Sigmoid colon (tissue), 7 donors: Measurements from ENCODE around the gene PTRH2. TPM values are rescaled to one million over a fixed set of nuclear protein-coding genes. Genes with fewer than 3 reads are reported as not detected.

Source experiments
- DNase-seq: peaks from one replicate; pipeline ENCODE4 v3.0.0-alpha.2; 2019
- H3K27ac ChIP-seq, 4 donors: fragments of 200-600 bp; sonication (generic); one replicate each; pipeline ENCODE4 v1.5.1; 2016 to 2019; ENCODE audit warnings: mild to moderate bottlenecking in 1 of 4
- H3K27me3 ChIP-seq, 3 donors: fragments of 200-600 bp; sonication (generic); one replicate each; pipeline ENCODE4 v1.5.1; 2019; ENCODE audit warnings: mild to moderate bottlenecking in 1 of 3
- H3K36me3 ChIP-seq, 4 donors: fragments of 200-600 bp; sonication (generic); one replicate each; pipeline ENCODE4 v1.5.1; 2016 to 2019
- H3K4me1 ChIP-seq, 4 donors: fragments of 200-600 bp; sonication (generic); one replicate each; pipeline ENCODE4 v1.5.1; 2017 to 2019
- H3K4me3 ChIP-seq, 4 donors: fragments of 200-600 bp; sonication (generic); one replicate each; pipeline ENCODE4 v1.5.1; 2017 to 2019; ENCODE audit warnings: mild to moderate bottlenecking in 2 of 4, moderate library complexity in 1 of 4
- H3K9me3 ChIP-seq, 4 donors: fragments of 200-600 bp in 3 of 4; sonication (generic) in 3 of 4; one replicate each; pipeline versions ENCODE4 v1.5.1 to v1.6.1; 2013 to 2019
- CTCF ChIP-seq, 4 experiments: fragments of 450-650 bp in 3 of 4; fragments of 200-600 bp in 1 of 4; IDR thresholded peaks; one replicate each; pipeline ENCODE4 v1.5.1; 2016 to 2019; ENCODE audit warnings: antibody characterized with exemption in 4 of 4, mild to moderate bottlenecking in 3 of 4, moderate library complexity in 2 of 4
- EP300 ChIP-seq, 4 donors: sonication (generic); formaldehyde crosslinking; IDR thresholded peaks; one replicate each; pipeline ENCODE4 v1.6.1; 2017; ENCODE audit warnings: antibody characterized with exemption in 4 of 4
- POLR2A ChIP-seq, 2 donors: fragments of 450-650 bp; IDR thresholded peaks; one replicate each; pipeline ENCODE4 v1.6.1; 2016; ENCODE audit warnings: antibody characterized with exemption in 2 of 2, mild to moderate bottlenecking in 2 of 2, moderate library complexity in 2 of 2
- POLR2AphosphoS5 ChIP-seq, 4 donors: sonication (generic); formaldehyde crosslinking; IDR thresholded peaks; one replicate each; pipeline ENCODE4 v1.6.1; 2017; ENCODE audit warnings: antibody characterized with exemption in 4 of 4
- WGBS, 2 donors: extraction: QIAGEN DNeasy Blood & Tissue Kit; methylation state at CpG; one replicate each; pipeline ENCODE4 v1.1.7; 2013; 5-methylcytosine and 5-hydroxymethylcytosine counted together
- intact Hi-C: fragments of 100-400 bp; cut with DNase I; formaldehyde crosslinking; loops from one replicate; pipeline ENCODE4 v1.15.1; 2023
- polyA plus RNA-seq, 3 donors: library from polyadenylated mRNA; stranded (reverse); fragments of 200-250 nt; gene quantifications; one replicate each; pipeline ENCODE4 v1.2.3, GENCODE V29; 2013
- total RNA-seq, 4 donors: library from RNA; depleted of rRNA; stranded (reverse); fragments of >200 nt; gene quantifications; one replicate each; pipeline ENCODE4 v1.1.0, GENCODE V29; 2016
- donor health status: healthy with polysubstance abuse.
- donor health status: Bipolar disorder and iron deficiency.
- donor health status: healthy.

The PTRH2 gene
- total and polyA plus RNA-seq, 7 donors = 9.0 to 38.2 (median 23.9) TPM

DNA sequence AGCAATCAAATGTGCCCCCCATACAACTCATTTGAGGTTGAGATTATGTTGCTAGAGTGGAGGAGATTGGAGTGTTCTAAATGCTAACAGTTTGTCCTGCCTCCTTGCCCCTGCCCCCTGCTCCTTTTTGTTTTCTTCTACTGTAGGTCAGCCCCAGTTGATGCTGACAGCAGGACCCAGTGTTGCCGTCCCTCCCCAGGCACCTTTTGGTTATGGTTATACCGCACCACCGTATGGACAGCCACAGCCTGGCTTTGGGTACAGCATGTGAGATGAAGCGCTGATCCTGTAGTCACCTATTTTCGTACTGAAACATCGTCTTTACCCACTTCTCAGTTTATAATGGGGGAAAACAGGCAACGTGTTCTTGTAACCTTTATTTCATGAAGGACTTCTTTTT is 13.6 kb downstream of the PTRH2 start:
- WGBS, 2 donors = 87 to 91% methylated on average over 7 of the region's 7 CpGs
- intact Hi-C loops = no loop called here
- Histone ChIP-seq H3K36me3 (peaks cover 20 to 100% (median 55%) of the 10 kb centered on the region in 4 donors), H3K4me3 (no peak overlapping the region), H3K27me3 (no peaks in the 10 kb centered on the region), H3K27ac (no peak overlapping the region), H3K9me3 (no peaks in the 10 kb centered on the region), H3K4me1 (no peaks in the 10 kb centered on the region)
- DNase-seq = no peak
- TF ChIP-seq EP300 (IDR thresholded peaks at IDR 0.05) (no peak), POLR2A (IDR thresholded peaks at IDR 0.05) (no peak), POLR2AphosphoS5 (IDR thresholded peaks at IDR 0.05) (no peak), CTCF (IDR thresholded peaks at IDR 0.05) (no peak)

DNA sequence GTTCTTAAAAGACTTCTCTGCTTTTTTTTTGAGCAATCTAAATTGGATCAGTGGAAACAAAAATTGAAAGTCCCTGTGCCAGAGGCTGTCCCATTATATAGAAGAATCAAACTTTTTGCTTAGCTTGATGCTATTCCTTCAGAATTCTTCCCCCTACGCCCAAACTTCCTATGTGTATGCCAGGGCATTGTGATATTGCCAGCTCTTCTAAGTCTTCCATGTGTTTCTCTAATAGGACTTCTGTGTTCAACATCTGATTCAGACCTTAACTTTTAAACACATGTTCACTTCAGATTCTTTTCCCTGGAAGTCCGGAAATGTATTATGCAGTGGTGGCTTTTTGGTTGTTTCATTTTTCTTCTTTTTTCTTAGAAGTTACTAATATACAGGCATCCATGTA is 18.7 kb downstream of the PTRH2 start:
- H3K9me3 ChIP-seq = no peaks in the 10 kb centered on the region
- no peak overlapping the region for H3K27ac ChIP-seq
- no peak for TF ChIP-seq EP300 (IDR thresholded peaks at IDR 0.05)
- no peak for TF ChIP-seq CTCF (IDR thresholded peaks at IDR 0.05)
- TF ChIP-seq POLR2A (IDR thresholded peaks at IDR 0.05) = no peak
- no peak for TF ChIP-seq POLR2AphosphoS5 (IDR thresholded peaks at IDR 0.05)
- H3K4me1 ChIP-seq = no peaks in the 10 kb centered on the region
- WGBS, 2 donors = 88 to 93% methylated on average over 2 of the region's 2 CpGs
- H3K36me3 ChIP-seq = peaks cover 7 to 100% (median 49%) of the 10 kb centered on the region in 4 donors
- intact Hi-C loops = loop anchor here (10.0 kb wide), 2 partner anchors 376 to 506 kb away; no protein-coding TSS in a partner anchor
- no peaks in the 10 kb centered on the region for H3K27me3 ChIP-seq
- DNase-seq = no peak
- no peak overlapping the region for H3K4me3 ChIP-seq

DNA sequence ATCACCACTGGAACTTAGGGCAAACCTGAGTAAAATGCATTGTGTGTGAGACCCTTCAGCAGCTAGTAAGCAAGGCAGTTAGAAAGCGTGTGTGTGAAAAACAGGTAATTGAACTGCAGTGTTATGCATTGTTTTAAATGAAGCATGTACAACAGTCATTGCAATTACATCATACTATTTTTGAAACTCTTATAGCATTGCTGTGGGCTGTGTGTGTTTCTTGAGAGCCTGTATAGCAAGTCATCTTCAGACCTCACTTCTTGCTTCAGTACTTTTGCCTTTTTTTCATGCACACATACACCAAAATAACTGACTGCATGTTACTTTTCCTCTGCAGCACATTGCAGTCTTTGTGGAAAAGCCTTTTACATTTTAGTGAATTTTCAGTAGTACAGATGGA is 19.2 kb downstream of the PTRH2 start:
- TF ChIP-seq CTCF (IDR thresholded peaks at IDR 0.05) = no peak
- TF ChIP-seq EP300 (IDR thresholded peaks at IDR 0.05) = no peak
- no peak for TF ChIP-seq POLR2A (IDR thresholded peaks at IDR 0.05)
- TF ChIP-seq POLR2AphosphoS5 (IDR thresholded peaks at IDR 0.05) = no peak
- H3K4me1 ChIP-seq = no peaks in the 10 kb centered on the region
- 92 to 98% methylated on average over 1 of the region's 1 CpG for WGBS, 2 donors
- intact Hi-C loops = loop anchor here (10.0 kb wide), 2 partner anchors 377 to 507 kb away; no protein-coding TSS in a partner anchor
- no peaks in the 10 kb centered on the region for H3K9me3 ChIP-seq
- no peak overlapping the region for H3K27ac ChIP-seq
- H3K4me3 ChIP-seq = no peak overlapping the region
- no peak for DNase-seq
- peaks cover 12 to 100% (median 52%) of the 10 kb centered on the region in 4 donors for H3K36me3 ChIP-seq
- no peaks in the 10 kb centered on the region for H3K27me3 ChIP-seq

DNA sequence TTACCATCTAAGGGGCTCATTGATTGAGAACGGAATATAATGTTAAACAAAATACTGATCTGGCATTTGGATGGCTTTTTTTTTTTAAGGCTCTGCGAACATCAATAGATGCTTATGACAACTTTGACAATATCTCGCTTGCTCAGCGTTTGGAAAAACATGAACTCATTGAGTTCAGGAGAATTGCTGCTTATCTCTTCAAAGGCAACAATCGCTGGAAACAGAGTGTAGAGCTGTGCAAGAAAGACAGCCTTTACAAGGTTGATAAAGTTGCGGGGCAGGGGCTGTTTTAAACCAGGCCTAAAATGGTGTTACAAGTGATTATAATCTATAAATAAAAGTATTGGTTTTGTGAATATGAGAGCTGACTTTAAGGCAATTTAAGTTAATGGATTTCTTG is 22.3 kb downstream of the PTRH2 start:
- Histone ChIP-seq H3K27me3 (no peaks in the 10 kb centered on the region), H3K4me3 (no peak overlapping the region), H3K9me3 (no peaks in the 10 kb centered on the region), H3K27ac (no peak overlapping the region), H3K4me1 (peaks cover 0 to 6% (median 2%) of the 10 kb centered on the region in 4 donors), H3K36me3 (peaks cover 19 to 100% (median 53%) of the 10 kb centered on the region in 4 donors)
- TF ChIP-seq CTCF (IDR thresholded peaks at IDR 0.05) (no peak), POLR2AphosphoS5 (IDR thresholded peaks at IDR 0.05) (no peak), POLR2A (IDR thresholded peaks at IDR 0.05) (no peak), EP300 (IDR thresholded peaks at IDR 0.05) (no peak)
- no peak for DNase-seq
- intact Hi-C loops = loop anchor here (10.0 kb wide), 2 partner anchors 380 to 510 kb away; no protein-coding TSS in a partner anchor
- 93% methylated on average over 6 of the region's 6 CpGs for WGBS, 2 donors

- DNase-seq = no peak
- Histone ChIP-seq H3K27ac (no peak overlapping the region), H3K4me3 (no peak overlapping the region), H3K9me3 (no peaks in the 10 kb centered on the region), H3K27me3 (no peaks in the 10 kb centered on the region), H3K36me3 (peaks cover 26 to 100% (median 58%) of the 10 kb centered on the region in 4 donors), H3K4me1 (peaks cover 0 to 13% (median 3%) of the 10 kb centered on the region in 4 donors)
- TF ChIP-seq CTCF (IDR thresholded peaks at IDR 0.05) (no peak), POLR2A (IDR thresholded peaks at IDR 0.05) (no peak), EP300 (IDR thresholded peaks at IDR 0.05) (no peak)
- intact Hi-C loops = loop anchor here (10.0 kb wide), 2 partner anchors 382 to 512 kb away; no protein-coding TSS in a partner anchor
These were observed 23.9 kb downstream of the PTRH2 start for GRCh38 chr17:59683283-59683682.
